22Rv1 (cell line): ENCODE data around the gene ANO8.

Experiments
- H3K27ac ChIP-seq: fragments of 450-650 bp; 2 replicates; pipeline ENCODE4 v1.5.1; 2017
- CTCF ChIP-seq: fragments of 450-650 bp; IDR thresholded peaks from 2 replicates; pipeline ENCODE4 v1.5.1; 2017; ENCODE audit warnings: mild to moderate bottlenecking
- ZFX ChIP-seq: fragments of 450-650 bp; IDR thresholded peaks from 2 replicates; pipeline ENCODE4 v1.6.1; 2017; ENCODE audit warnings: antibody characterized with exemption, borderline replicate concordance

ANO8 gene

GRCh38 chr19:17330262-17331044 is 4.2 kb downstream of the ANO8 start:
- TF ChIP-seq CTCF (no peak), ZFX (no peak)
- peak overlapping the region; percentile 99; the same call in 1 of the 2 replicates for H3K27ac ChIP-seq

GRCh38 chr19:17329366-17330261 is 5.0 kb downstream of the ANO8 start:
- TF ChIP-seq ZFX (no peak), CTCF (no peak)
- 0 out of 2 replicates have a peak overlapping the region, but pooled peaks have one; percentile 84 for H3K27ac ChIP-seq

- TF ChIP-seq ZFX: no peak
- TF ChIP-seq CTCF: no peak
- peak overlapping the region; percentile 84 for H3K27ac ChIP-seq
Measured at GRCh38 chr19:17328517-17329365, 5.9 kb downstream of the ANO8 start.

GRCh38 chr19:17327654-17328516 is 6.8 kb downstream of the ANO8 start:
- peak; percentile 88 for TF ChIP-seq CTCF
- TF ChIP-seq ZFX: no peak
- H3K27ac ChIP-seq: peak overlapping the region; percentile 84

- H3K27ac ChIP-seq: peak overlapping the region; percentile 84
- TF ChIP-seq CTCF (no peak), ZFX (no peak)
Measured at GRCh38 chr19:17327068-17327653, 7.5 kb downstream of the ANO8 start.

- H3K27ac ChIP-seq: peak overlapping the region; percentile 84
- no peak for TF ChIP-seq ZFX
- no peak for TF ChIP-seq CTCF
Measured at GRCh38 chr19:17326595-17326966, 8.1 kb downstream of the ANO8 start.
